GM10248 (cell line): ENCODE data around the gene RREB1.

Experiments used
- CTCF ChIA-PET: fragments of 300-600 bp; sonication (Branson Sonifier 250); formaldehyde crosslinking; extraction: SDS; loops from one replicate; lab custom pipeline; 2021; ENCODE audit warnings: antibody characterized with exemption; lab: Yijun Ruan, JAX
- POLR2A ChIA-PET: fragments of 350-650 bp; sonication (Branson Sonifier 250); formaldehyde crosslinking; extraction: SDS; loops from one replicate; lab custom pipeline; 2020; ENCODE audit warnings: antibody characterized with exemption; lab: Yijun Ruan, JAX
- DNase-seq: peaks from one replicate; pipeline ENCODE4 v3.0.0; 2012; ENCODE audit errors: extremely low spot score
- TF ChIP-seq, protein P1 (sequence below): IDR thresholded peaks from 2 replicates; pipeline ENCODE4 v1.5.1; 2012; ENCODE audit warnings: mild to moderate bottlenecking, low read depth; ENCODE audit errors: extremely low read depth, missing control alignments, control extremely low read depth

RREB1 gene

DNA sequence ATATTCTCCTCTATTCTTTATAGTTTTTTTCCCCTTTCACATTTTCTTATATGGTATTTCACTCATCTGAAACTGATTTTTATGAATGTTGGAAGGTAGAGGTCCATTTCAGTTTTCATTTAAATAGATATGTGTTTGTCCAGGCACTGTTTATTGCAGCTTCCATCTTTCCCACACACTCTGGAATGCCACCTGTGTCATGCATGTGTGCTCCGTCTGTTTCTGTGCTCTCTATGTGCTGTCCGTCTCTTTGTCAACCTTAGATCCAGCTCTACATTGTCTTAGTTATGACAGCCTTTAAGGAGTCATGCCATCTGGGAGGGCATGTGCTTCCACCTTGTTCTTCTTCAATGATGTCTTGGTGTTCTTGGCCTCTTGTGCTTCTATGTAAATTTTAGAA is 36.4 kb upstream of the RREB1 start:
- TF ChIP-seq, protein P1, sequence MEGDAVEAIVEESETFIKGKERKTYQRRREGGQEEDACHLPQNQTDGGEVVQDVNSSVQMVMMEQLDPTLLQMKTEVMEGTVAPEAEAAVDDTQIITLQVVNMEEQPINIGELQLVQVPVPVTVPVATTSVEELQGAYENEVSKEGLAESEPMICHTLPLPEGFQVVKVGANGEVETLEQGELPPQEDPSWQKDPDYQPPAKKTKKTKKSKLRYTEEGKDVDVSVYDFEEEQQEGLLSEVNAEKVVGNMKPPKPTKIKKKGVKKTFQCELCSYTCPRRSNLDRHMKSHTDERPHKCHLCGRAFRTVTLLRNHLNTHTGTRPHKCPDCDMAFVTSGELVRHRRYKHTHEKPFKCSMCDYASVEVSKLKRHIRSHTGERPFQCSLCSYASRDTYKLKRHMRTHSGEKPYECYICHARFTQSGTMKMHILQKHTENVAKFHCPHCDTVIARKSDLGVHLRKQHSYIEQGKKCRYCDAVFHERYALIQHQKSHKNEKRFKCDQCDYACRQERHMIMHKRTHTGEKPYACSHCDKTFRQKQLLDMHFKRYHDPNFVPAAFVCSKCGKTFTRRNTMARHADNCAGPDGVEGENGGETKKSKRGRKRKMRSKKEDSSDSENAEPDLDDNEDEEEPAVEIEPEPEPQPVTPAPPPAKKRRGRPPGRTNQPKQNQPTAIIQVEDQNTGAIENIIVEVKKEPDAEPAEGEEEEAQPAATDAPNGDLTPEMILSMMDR, result no peak
- no peak for DNase-seq
- ChIA-PET POLR2A (no interaction called here), CTCF (interaction anchor here (1.1 kb wide), 1 partner anchor 42 kb away, joined by 3 read pairs; no protein-coding TSS in a partner anchor)

DNA sequence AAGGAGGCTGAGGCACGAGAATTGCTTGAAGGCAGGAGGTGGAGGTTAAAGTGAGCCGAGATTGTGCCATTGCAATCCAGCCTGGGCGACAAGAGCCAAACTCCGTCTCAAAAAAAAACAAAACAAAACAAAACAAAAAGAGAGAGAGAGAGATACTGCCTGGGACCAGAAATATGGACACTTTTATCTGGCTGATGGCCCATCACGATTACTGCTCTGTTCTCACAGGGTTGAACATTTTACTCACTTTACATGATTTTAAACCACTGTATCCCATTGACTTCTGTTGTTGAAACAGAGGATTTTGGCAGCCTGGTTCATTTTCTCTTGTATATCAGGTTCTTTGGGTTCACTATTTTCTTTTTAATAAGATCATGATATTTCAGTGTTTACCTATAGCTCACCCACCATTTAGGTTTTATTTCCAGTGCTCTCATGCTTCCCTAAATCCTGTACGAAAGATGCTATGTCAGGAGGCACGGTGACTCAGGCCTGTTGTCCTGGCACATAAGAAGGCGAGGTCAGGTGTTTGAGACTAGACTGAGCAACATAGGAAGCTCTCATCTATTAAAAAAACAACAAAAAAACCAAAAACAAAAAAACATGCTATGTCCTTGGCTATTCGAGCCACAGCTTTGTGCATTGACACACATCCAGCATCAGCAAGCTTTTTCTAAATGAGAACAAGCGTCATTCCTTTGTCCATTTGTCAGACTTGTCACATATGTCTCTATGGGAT is 34.5 kb upstream of the RREB1 start:
- DNase-seq, result no peak
- TF ChIP-seq, protein P1, result no peak
- CTCF ChIA-PET, result interaction anchor here (0.7 to 1.6 kb wide), 3 partner anchors 12 to 487 kb away, joined by 3 to 4 read pairs (median 3); no protein-coding TSS in a partner anchor
- POLR2A ChIA-PET, result interaction anchor here (0.7 to 1.0 kb wide), 4 partner anchors 13 to 218 kb away, joined by 3 to 10 read pairs (median 6); no protein-coding TSS in a partner anchor

DNA sequence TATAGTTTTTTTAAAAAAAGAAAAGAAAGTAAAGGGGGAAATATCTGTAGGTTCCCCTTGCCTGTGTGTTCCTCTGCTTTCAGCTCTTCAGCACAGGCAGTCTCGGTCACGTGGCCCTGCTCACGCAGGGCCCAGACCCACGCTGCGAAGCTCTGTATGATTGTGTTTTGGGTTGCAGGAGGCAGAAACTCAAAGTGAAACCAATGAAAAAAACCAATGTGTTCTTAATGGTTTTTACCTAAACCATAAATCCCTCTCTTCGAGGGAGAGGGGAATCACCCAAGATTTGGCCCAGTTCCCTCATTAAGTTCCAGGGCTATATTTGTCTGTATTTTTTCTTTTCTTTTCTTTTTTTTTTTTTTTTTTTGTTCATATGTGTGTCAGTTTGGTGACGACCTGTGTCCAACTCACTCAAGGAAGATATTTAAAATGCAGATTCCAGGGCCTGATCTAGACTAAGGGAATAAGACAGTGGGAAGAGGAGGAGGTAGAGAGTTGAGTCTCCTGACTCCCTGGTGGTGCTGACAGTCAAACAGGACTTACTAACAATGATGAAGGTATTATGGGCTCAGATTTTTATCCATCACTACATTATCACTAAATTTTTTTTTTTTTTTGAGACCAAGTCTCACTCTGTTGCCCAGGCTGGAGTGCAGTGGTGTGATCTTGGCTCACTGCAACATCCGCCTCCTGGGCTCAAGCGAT is 33.8 kb upstream of the RREB1 start:
- TF ChIP-seq, protein P1, result no peak
- ChIA-PET POLR2A (interaction anchor here (0.7 to 1.0 kb wide), 4 partner anchors 13 to 217 kb away, joined by 3 to 10 read pairs (median 6); no protein-coding TSS in a partner anchor), CTCF (interaction anchor here (0.7 to 1.6 kb wide), 3 partner anchors 11 to 487 kb away, joined by 3 to 4 read pairs (median 3); no protein-coding TSS in a partner anchor)
- peak; percentile 91 for DNase-seq

DNA sequence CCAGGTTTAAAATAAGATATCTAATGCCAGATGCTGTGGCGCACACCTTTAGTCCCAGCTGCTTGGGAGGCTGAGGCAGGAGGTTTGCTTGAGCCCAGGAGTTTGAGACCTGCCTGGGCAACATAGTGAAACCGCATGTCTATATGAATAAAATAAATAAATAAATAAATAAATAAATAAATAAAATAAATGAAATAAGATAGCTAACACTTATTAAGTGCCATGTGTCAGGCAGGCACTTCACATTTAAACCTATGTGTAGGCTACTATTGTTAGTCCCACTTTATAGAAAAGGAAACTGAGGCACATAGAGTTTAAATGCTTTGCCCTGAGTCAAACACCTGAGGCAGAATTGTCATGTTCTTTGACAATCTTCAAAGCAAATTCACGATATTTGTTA is 32.9 kb upstream of the RREB1 start:
- CTCF ChIA-PET, result no interaction called here
- no peak for DNase-seq
- TF ChIP-seq, protein P1, result no peak
- POLR2A ChIA-PET, result no interaction called here

DNA sequence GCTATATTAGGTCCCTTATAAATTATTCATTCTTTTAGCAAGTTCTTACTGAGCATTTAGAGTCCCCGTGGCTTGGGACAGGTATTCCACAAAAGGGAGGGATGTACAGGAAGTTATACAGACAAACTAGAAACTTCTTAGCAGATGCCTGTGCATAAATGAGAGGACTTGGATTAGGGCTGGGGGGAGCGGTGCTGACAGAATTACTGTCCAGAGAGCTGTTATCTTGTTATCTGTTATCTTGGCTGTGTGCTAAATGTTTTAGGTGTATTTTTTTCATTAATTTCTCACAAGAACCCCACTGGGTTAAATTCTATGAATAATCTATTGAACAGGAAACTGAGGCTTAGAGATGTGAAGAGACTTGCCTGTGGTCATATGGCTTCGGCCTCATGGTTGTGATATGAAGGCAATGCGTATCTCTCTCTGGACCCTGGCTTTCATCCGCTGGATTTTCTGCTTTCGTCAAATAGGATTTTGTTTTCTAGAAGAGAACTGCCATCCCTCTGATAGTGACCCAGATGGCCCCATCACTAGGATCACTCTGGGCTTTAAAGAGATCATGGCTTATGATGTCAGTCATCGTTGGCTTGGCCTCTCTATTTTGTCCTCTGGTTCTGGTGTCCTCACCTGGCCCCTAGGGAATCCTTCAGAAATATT is 32.3 kb upstream of the RREB1 start:
- TF ChIP-seq, protein P1, result no peak
- POLR2A ChIA-PET, result no interaction called here
- CTCF ChIA-PET, result no interaction called here
- DNase-seq, result no peak

DNA sequence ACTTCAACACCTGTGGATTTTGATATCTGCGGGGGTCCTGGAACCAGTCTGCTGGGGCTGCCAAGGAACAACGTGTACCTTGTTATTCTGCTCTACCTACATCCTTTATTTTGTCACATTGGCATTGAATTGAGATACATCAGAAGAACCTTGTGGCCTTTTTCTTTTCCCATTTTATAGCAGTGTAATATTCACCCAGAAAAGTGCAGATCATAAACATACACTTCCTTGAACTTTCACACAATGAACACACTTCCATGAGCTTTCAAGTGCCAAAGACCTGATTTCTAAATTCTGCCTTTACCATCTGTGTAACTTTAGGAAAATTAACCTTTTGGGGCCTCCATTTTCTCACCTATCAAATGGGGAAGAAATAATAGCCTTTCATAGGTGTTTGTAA is 29.9 kb upstream of the RREB1 start:
- no peak for DNase-seq
- ChIA-PET CTCF (interaction anchor here (0.7 to 1.4 kb wide), 2 partner anchors 9 to 28 kb away, joined by 3 to 4 read pairs; no protein-coding TSS in a partner anchor), POLR2A (interaction anchor here (0.6 kb wide), 1 partner anchor 9 kb away, joined by 4 read pairs; no protein-coding TSS in a partner anchor)
- TF ChIP-seq, protein P1, result no peak
